Measurements from ENCODE around the gene RBM8A. TPM values are rescaled to one million over a fixed set of nuclear protein-coding genes. Genes with fewer than 3 reads are reported as not detected.

The RBM8A gene
- total and polyA plus RNA-seq, 4 donors = 48.8 to 66.2 (median 57.5) TPM

GRCh38 chr1:145884675-145885074, 42.6 kb downstream of the RBM8A start:
- no peak overlapping the region for H3K27ac ChIP-seq (ENCODE audit: low read depth in 1 of 2, low read length in 2 of 2)

More at GRCh38 chr1:145884675-145885074, 42.6 kb downstream of the RBM8A start:
- no peak overlapping the region for H3K9ac ChIP-seq (ENCODE audit: low read depth in 1 of 2, low read length in 2 of 2)
- peaks cover 0 to 13% (median 6%) of the 10 kb centered on the region in 4 donors for H3K4me1 ChIP-seq (ENCODE audit: control insufficient read depth in 4 of 4, insufficient read depth in 4 of 4, low read length in 3 of 4)
- no peak for DNase-seq (ENCODE audit: low spot score)
- H3K4me3 ChIP-seq (ENCODE audit: low read depth in 1 of 3, low read length in 3 of 3) = no peak overlapping the region
- 84% methylated on average over 1 of the region's 1 CpG for WGBS
- TF ChIP-seq HNF4G (IDR thresholded peaks at IDR 0.05) (no peak), EGR1 (IDR thresholded peaks at IDR 0.05; ENCODE audit: low read depth in 2 of 2) (no peak), GABPA (IDR thresholded peaks at IDR 0.05 in 1 of 2, conservative IDR thresholded peaks at IDR 0.05 in 1 of 2) (no peak), SP1 (IDR thresholded peaks at IDR 0.05) (no peak), NR2F2 (IDR thresholded peaks at IDR 0.05) (no peak), ATF3 (IDR thresholded peaks at IDR 0.05) (no peak), JUND (IDR thresholded peaks at IDR 0.05) (no peak), RXRA (IDR thresholded peaks at IDR 0.05) (no peak), CTCF (IDR thresholded peaks at IDR 0.05; ENCODE audit: low read depth, low read length, missing input control) (no peak), HNF4A (conservative IDR thresholded peaks at IDR 0.05) (no peak), FOXA1 (IDR thresholded peaks at IDR 0.05) (no peak), YY1 (IDR thresholded peaks at IDR 0.05) (no peak), FOXA2 (IDR thresholded peaks at IDR 0.05) (no peak)
- TF ChIP-seq, protein P1, sequence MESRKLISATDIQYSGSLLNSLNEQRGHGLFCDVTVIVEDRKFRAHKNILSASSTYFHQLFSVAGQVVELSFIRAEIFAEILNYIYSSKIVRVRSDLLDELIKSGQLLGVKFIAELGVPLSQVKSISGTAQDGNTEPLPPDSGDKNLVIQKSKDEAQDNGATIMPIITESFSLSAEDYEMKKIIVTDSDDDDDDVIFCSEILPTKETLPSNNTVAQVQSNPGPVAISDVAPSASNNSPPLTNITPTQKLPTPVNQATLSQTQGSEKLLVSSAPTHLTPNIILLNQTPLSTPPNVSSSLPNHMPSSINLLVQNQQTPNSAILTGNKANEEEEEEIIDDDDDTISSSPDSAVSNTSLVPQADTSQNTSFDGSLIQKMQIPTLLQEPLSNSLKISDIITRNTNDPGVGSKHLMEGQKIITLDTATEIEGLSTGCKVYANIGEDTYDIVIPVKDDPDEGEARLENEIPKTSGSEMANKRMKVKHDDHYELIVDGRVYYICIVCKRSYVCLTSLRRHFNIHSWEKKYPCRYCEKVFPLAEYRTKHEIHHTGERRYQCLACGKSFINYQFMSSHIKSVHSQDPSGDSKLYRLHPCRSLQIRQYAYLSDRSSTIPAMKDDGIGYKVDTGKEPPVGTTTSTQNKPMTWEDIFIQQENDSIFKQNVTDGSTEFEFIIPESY (IDR thresholded peaks at IDR 0.05) = no peak
- TF ChIP-seq, protein P2, sequence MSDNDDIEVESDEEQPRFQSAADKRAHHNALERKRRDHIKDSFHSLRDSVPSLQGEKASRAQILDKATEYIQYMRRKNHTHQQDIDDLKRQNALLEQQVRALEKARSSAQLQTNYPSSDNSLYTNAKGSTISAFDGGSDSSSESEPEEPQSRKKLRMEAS (IDR thresholded peaks at IDR 0.05) = no peak
- TF ChIP-seq, protein P3, sequence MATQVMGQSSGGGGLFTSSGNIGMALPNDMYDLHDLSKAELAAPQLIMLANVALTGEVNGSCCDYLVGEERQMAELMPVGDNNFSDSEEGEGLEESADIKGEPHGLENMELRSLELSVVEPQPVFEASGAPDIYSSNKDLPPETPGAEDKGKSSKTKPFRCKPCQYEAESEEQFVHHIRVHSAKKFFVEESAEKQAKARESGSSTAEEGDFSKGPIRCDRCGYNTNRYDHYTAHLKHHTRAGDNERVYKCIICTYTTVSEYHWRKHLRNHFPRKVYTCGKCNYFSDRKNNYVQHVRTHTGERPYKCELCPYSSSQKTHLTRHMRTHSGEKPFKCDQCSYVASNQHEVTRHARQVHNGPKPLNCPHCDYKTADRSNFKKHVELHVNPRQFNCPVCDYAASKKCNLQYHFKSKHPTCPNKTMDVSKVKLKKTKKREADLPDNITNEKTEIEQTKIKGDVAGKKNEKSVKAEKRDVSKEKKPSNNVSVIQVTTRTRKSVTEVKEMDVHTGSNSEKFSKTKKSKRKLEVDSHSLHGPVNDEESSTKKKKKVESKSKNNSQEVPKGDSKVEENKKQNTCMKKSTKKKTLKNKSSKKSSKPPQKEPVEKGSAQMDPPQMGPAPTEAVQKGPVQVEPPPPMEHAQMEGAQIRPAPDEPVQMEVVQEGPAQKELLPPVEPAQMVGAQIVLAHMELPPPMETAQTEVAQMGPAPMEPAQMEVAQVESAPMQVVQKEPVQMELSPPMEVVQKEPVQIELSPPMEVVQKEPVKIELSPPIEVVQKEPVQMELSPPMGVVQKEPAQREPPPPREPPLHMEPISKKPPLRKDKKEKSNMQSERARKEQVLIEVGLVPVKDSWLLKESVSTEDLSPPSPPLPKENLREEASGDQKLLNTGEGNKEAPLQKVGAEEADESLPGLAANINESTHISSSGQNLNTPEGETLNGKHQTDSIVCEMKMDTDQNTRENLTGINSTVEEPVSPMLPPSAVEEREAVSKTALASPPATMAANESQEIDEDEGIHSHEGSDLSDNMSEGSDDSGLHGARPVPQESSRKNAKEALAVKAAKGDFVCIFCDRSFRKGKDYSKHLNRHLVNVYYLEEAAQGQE (IDR thresholded peaks at IDR 0.05) = no peak
- H3K27me3 ChIP-seq (ENCODE audit: control insufficient read depth in 4 of 4, insufficient read depth in 4 of 4, low read length in 3 of 4) = no peaks in the 10 kb centered on the region
- no peaks in the 10 kb centered on the region for H3K9me3 ChIP-seq (ENCODE audit: control insufficient read depth in 4 of 4, low read length in 3 of 4)
- no peaks in the 10 kb centered on the region for H3K36me3 ChIP-seq (ENCODE audit: control insufficient read depth in 4 of 4, insufficient read depth in 3 of 4, low read depth in 1 of 4, low read length in 3 of 4)
